ENCODE measurements around the gene GET4.
"Not testable (repeated sequence)": the region's sequence is repeated elsewhere in the genome, so short reads cannot be mapped to it uniquely, and the experiment has no call there.

Gene GET4

GRCh38 chr7:917255-918117 is 41.1 kb downstream of the GET4 start:
- DNase-seq: no peak

GRCh38 chr7:918118-918425 is 41.7 kb downstream of the GET4 start:
- no peak for DNase-seq

- no peak for DNase-seq
These were observed 42.2 kb downstream of the GET4 start for GRCh38 chr7:918441-919113.

GRCh38 chr7:919114-919442 is 42.7 kb downstream of the GET4 start:
- no peak for DNase-seq

GRCh38 chr7:919924-920341 is 43.6 kb downstream of the GET4 start:
- DNase-seq: no peak

GRCh38 chr7:920351-921070 is 44.2 kb downstream of the GET4 start:
- DNase-seq: no peak

- DNase-seq: no peak
These were observed 44.7 kb downstream of the GET4 start for GRCh38 chr7:921071-921461.

GRCh38 chr7:921581-922333 is 45.4 kb downstream of the GET4 start:
- DNase-seq: no peak

GRCh38 chr7:922334-923107 is 46.2 kb downstream of the GET4 start:
- no peak for DNase-seq

GRCh38 chr7:923108-924041 is 47.0 kb downstream of the GET4 start:
- no peak for DNase-seq

GRCh38 chr7:924042-924441 is 47.7 kb downstream of the GET4 start:
- DNase-seq: not testable (repeated sequence)

GRCh38 chr7:924541-925231 is 48.3 kb downstream of the GET4 start:
- DNase-seq: no peak

- DNase-seq: no peak
These were observed 49.2 kb downstream of the GET4 start for GRCh38 chr7:925601-926000.

GRCh38 chr7:926061-927030 is 50.0 kb downstream of the GET4 start:
- DNase-seq: no peak

GRCh38 chr7:927031-927671 is 50.8 kb downstream of the GET4 start:
- DNase-seq: no peak

GRCh38 chr7:929311-929711 is 53.0 kb downstream of the GET4 start:
- DNase-seq: no peak

- DNase-seq: no peak
These were observed 54.8 kb downstream of the GET4 start for GRCh38 chr7:930975-931758.
